ENCODE data around the gene TLL1.

TLL1 gene

DNA sequence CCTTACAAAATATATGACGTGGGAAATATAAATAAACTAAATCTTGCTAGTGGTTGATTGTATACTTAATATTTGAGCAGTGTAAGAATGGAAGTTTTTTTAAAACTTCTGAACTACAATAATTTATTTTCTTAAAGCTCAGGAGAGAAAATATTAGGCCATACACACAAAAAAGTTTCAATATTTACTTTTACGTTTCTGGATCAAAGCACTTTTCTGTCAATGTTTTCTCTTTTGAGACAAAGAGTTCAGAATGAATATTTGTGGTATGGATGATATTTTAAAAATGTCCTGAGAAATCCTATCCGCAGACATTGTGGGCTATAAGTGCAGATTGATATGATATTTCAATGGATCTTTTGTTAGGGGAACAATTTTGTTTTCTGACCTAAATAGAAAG, 109.9 kb downstream of the TLL1 start:
- no peak for DNase-seq

GRCh38 chr4:165986956-165987698, 114.1 kb downstream of the TLL1 start:
- no peak for DNase-seq

GRCh38 chr4:165991325-165992180, 118.5 kb downstream of the TLL1 start:
- no peak for DNase-seq

DNA sequence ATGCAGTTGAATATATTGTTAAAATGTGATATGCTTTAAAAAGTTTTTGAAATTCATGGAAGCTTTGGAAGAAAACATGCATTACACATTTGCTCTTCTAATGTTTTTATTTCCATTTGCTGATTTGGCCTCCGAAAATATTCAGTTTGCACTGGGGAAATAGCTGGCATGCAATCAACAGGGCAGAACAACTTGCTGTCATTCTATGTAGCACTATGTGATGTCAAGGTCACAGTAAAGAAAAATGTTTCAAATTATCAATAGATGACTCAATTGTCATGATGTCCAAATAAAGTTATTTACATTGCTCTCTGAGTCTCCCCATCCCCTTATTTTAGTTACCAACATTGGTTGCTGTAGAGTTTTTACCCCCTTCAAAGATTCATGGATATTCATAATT, 119.2 kb downstream of the TLL1 start:
- DNase-seq, result no peak

DNA sequence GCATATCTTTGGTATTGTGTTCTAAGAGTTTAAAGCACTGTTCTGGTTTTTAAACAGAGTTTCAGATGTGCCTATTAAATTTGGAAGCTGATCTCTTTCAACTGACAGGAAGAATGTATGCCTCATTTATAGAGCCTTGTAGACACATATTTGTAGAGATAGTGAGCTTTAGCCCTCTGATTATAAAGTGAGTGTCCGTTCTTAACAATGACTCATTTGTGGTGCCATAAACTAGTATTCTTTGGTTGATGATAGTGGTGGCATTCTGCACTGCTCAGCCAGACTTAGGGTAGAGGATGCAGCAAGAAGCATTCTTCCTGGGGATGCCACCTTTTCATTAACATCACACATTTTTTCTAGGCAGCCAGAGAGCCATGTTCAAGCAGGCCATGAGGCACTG, 121.7 kb downstream of the TLL1 start:
- no peak for DNase-seq

- no peak for DNase-seq
These were observed 130.8 kb downstream of the TLL1 start for GRCh38 chr4:166003811-166004210.

- DNase-seq, result no peak
These were observed 133.2 kb downstream of the TLL1 start for GRCh38 chr4:166006217-166006616.

DNA sequence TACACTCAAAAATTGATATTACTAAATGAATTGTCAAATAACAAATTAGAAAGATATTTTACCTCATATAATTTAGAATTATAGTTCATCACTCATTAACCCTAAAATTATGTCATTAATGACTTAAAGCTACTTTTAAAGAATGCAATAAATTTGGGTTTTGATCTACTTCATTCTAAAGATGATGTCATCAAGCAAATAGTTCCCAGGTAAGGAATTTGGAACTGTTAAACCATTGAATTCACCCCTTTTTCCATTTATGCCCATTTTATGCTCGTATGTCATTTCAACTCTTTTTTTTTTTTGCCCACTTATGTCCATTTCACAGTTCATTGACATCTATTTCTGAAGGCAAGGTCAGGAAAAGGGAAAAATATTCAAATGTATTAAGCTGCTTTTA, 135.5 kb downstream of the TLL1 start:
- DNase-seq, result no peak

- no peak for DNase-seq
These were observed 139.3 kb downstream of the TLL1 start for GRCh38 chr4:166012129-166013030.

GRCh38 chr4:166014411-166014810, 141.4 kb downstream of the TLL1 start:
- DNase-seq, result no peak

DNA sequence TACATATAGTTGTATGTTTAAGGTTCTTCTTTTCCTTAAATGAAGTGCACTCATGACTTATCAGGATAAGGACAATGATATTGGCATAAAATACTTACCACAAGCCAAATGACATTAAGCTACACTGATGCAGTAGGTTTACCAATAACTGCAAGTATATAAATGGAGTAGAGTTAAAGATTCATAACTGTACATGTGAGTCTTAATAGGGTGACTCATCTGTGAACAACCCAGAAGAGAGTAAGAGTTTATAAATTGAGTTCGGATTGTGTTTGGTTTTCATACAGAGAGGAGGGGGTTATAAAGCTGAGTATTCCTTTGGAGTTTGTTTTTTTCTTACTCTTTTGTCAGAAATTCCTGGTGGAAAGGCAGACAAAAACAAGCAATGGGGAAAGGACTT, 144.8 kb downstream of the TLL1 start:
- DNase-seq, result no peak

- DNase-seq, result no peak
These were observed 146.6 kb downstream of the TLL1 start for GRCh38 chr4:166019441-166020220.

DNA sequence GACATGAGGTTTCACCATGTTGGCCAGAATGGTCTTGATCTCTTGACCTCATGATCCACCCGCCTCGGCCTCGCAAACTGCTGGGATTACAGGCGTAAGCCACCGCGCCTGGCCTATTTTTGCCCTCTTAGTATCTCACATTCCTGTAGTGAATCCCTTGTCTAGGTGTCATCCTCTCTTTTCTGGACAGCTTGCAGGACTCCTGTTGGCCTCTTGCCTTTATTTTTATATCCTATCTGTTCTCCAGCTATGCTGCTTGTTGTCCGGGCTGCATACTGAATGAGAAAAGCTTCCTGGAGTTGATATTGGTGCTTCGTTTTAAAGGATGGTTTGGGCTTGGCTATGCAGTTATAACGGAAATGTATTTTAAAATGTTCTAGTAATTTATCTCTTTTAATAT, 148.6 kb downstream of the TLL1 start:
- DNase-seq, result no peak

- DNase-seq, result no peak
These were observed 161.9 kb downstream of the TLL1 start for GRCh38 chr4:166034965-166035364.

DNA sequence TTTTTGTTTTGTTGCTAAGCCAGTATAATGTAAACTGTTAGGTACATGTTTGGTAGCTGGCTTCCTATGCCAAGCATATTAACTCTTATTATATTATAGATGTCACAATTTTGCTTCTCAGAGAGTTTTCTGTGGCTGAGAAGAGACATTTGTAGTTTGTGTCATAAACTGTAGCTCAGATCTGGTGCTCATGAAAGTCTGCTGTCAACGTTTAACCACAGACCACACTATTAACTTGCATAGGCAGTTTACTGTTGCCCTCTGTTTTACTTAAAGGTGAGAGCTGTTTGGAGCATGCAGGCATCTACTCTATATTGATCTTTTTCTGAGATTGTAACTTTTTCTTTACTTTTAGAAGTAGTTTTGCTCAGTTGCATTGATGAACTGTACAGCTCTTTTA, 166.8 kb downstream of the TLL1 start:
- DNase-seq, result no peak

DNA sequence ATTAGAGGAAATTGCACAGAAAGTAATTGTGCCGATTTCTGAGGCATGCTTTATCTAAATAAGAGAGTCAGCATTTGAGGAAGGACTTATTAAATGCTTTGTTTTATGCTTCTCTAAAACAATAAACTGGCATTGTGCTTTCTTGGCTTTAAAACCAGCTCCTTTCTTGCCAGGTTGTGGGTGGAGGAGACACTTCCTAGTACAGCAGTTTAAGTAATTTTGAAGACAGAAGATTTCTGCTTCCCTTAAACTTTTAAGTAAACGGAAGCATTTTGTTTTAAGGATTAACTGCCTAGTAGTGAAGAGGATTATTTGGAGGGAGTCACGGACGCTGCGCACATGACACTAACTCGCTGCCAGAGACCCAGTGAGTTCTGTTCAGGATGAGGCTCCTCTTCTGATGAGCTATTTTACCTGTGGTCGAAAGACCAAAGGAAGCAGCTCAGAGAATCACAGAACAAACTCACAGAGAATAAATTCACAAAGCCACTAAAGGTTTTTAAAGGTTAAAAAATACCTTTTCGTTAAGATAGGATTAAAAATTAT, 169.5 kb downstream of the TLL1 start:
- DNase-seq, result no peak

DNA sequence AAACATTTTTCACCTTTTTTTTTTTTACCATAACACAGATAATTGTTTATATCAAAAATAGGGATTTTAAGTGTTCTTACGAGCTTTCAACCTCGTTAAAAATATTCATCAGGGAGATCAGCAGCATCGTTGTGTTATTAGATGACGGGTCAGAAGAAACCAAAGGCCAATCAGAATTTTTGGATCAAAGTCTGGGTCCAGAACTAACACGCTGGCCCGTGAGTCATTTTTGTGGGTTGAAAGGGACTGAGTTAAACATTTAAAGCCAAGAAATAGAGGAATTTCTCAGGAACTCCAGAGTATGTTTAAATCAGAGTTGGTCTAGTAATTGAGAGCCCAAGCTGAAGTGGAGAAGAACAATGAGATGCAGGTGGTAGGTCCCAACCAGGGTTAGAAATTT, 170.8 kb downstream of the TLL1 start:
- no peak for DNase-seq

GRCh38 chr4:166044871-166045270, 171.8 kb downstream of the TLL1 start:
- DNase-seq, result no peak

GRCh38 chr4:166045457-166045856, 172.4 kb downstream of the TLL1 start:
- no peak for DNase-seq

DNA sequence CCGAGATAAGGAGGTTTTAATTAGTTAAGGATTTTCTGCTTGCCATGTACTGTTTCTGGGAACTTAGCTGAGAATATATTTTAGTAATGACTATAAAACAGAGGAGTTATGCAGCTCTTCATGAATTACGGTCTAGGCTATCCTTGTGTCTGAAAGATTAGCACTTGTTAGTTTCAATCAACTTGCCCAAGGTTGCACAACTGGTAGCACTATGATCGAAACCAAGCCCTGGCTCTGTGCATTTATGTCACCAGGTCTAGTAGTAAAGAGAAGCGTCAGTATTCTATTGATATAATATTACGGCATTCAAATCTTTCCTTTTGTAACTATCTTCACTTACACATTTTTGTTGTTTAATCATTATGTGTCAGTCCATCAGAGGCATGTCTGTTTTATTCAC, 176.0 kb downstream of the TLL1 start:
- DNase-seq, result no peak

DNA sequence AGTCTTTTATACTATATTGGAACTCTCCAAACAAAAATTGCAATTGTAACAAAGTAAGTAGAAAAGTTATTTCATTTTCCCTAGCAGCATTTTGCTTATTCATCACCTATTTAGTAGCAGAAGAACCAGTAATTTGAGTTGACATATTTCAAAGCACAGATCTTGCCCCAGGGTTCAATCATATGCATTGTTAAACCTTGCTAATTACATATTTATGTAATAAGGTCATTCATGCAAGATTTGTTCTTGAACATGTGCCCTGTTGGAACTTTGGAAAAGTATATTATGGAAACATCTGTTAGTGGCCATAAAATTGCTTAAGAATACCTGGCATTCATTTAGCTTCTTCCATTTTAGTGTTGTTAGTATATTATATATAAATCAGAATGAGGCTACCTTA, 191.7 kb downstream of the TLL1 start:
- DNase-seq, result no peak

- no peak for DNase-seq
These were observed 192.3 kb downstream of the TLL1 start for GRCh38 chr4:166065324-166065723.
